Thyroid gland (tissue), 4 donors: ENCODE data around the gene PIH1D1.

Source experiments
- POLR2A ChIP-seq, 2 donors: fragments of 450-650 bp; IDR thresholded peaks; one replicate each; pipeline ENCODE4 v1.6.1; 2017; ENCODE audit warnings: antibody characterized with exemption in 2 of 2, mild to moderate bottlenecking in 2 of 2, moderate library complexity in 1 of 2
- TF ChIP-seq, protein P1 (sequence below), 6 experiments: fragments of 200-600 bp in 3 of 6; fragments of 450-650 bp in 3 of 6; sonication (generic) in 3 of 6; IDR thresholded peaks; one replicate each; pipeline ENCODE4 v1.5.1; 2016 to 2019; ENCODE audit warnings: antibody characterized with exemption in 6 of 6, mild to moderate bottlenecking in 2 of 6, inconsistent platforms in 1 of 6, moderate library complexity in 1 of 6

DNA sequence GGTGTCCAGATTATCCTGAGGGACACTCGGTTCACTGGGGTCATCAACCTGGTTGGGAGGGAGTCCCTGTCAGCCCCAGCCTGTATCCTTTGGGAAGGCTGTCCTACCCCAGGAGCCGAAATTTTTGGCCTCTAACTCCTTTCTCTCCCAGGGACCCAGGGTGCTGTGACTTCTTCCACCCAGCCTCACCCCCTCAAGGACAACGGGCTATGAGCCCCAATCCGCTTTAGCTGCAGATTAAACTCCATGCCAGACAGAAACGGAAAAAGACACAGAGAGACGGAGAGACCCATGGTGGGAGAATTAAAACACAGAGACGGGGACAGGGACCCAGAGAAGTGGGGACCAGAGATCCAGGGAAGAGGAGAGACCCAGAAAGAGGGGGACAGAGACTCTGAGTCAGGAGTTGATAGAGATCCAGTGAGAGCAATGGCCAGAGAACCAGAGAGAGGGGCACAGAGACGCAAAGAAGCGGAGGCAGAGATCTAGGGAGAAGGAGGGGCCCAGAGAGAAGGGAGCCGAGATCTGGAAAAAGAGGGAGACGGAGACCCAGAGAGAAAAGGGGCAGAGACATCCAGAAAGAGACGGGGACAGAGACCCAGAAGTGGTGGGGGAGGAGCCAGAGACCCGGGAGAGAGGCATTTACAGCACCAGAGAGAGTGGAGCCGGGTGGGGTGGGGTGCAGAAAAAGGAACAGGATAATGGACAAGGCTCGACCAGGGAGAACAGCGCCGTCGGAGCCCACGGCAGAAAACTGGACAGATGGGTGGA is 11.0 kb downstream of the PIH1D1 start:
- TF ChIP-seq, protein P1, sequence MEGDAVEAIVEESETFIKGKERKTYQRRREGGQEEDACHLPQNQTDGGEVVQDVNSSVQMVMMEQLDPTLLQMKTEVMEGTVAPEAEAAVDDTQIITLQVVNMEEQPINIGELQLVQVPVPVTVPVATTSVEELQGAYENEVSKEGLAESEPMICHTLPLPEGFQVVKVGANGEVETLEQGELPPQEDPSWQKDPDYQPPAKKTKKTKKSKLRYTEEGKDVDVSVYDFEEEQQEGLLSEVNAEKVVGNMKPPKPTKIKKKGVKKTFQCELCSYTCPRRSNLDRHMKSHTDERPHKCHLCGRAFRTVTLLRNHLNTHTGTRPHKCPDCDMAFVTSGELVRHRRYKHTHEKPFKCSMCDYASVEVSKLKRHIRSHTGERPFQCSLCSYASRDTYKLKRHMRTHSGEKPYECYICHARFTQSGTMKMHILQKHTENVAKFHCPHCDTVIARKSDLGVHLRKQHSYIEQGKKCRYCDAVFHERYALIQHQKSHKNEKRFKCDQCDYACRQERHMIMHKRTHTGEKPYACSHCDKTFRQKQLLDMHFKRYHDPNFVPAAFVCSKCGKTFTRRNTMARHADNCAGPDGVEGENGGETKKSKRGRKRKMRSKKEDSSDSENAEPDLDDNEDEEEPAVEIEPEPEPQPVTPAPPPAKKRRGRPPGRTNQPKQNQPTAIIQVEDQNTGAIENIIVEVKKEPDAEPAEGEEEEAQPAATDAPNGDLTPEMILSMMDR (IDR thresholded peaks at IDR 0.05): no peak
- TF ChIP-seq POLR2A (IDR thresholded peaks at IDR 0.05): no peak
